Activated naive CD8-positive, alpha-beta T cell treated with anti-CD3 and anti-CD28 coated beads, Interleukin-2, amount 50 U/mL, for 16 hours (primary cell): ENCODE results near the gene LCE7A.

Experiments used
- DNase-seq: peaks from one replicate; pipeline ENCODE4 v3.0.0-alpha.2; 2020; ENCODE audit warnings: low read depth, low spot score

The LCE7A gene

GRCh38 chr1:152859696-152860095 is at the start of gene LCE7A:
TSS of gene LCE7A (plus strand) at chr1:152859996. CDS start at chr1:152860698, 702 bp downstream.
- DNase-seq: no peak

- no peak for DNase-seq
Observed at GRCh38 chr1:152811050-152811449, 48.7 kb upstream of the LCE7A start.

- DNase-seq: no peak
Observed at GRCh38 chr1:152811671-152812070, 48.1 kb upstream of the LCE7A start, which contains the start of gene LCE1B. TSS of gene LCE1B (plus strand) at chr1:152811971. CDS start at chr1:152812447, 476 bp downstream.

GRCh38 chr1:152817309-152817708 is 42.5 kb upstream of the LCE7A start:
- no peak for DNase-seq

GRCh38 chr1:152823294-152823693 is 36.5 kb upstream of the LCE7A start:
- DNase-seq: no peak

GRCh38 chr1:152824964-152825363 is 34.8 kb upstream of the LCE7A start:
- DNase-seq: no peak

GRCh38 chr1:152827173-152827572 is 32.6 kb upstream of the LCE7A start, which contains the start of gene LCE1A:
TSS of gene LCE1A (plus strand) at chr1:152827473. CDS start at chr1:152827473, 0 bp downstream.
- no peak for DNase-seq

- no peak for DNase-seq
Observed at GRCh38 chr1:152836870-152837269, 22.9 kb upstream of the LCE7A start.

- no peak for DNase-seq
Observed at GRCh38 chr1:152842556-152842955, 17.2 kb upstream of the LCE7A start, which contains the start of gene LCE6A. TSS of gene LCE6A (plus strand) at chr1:152842856. CDS start at chr1:152843521, 665 bp downstream.

- no peak for DNase-seq
Observed at GRCh38 chr1:152855661-152856060, 4.1 kb upstream of the LCE7A start.

GRCh38 chr1:152858062-152858461 is 1.7 kb upstream of the LCE7A start:
- no peak for DNase-seq

GRCh38 chr1:152860129-152860528 is 333 bp downstream of the LCE7A start:
- no peak for DNase-seq

- DNase-seq: no peak
Observed at GRCh38 chr1:152861374-152861773, 1.6 kb downstream of the LCE7A start.

- no peak for DNase-seq
Observed at GRCh38 chr1:152864443-152864842, 4.6 kb downstream of the LCE7A start.

GRCh38 chr1:152866321-152866720 is 6.5 kb downstream of the LCE7A start:
- no peak for DNase-seq

- DNase-seq: peak; percentile 18
Observed at GRCh38 chr1:152869808-152870419, 10.1 kb downstream of the LCE7A start.

- no peak for DNase-seq
Observed at GRCh38 chr1:152870831-152871730, 11.3 kb downstream of the LCE7A start.

GRCh38 chr1:152871731-152872126 is 11.9 kb downstream of the LCE7A start:
- DNase-seq: no peak

GRCh38 chr1:152873495-152873894 is 13.7 kb downstream of the LCE7A start:
- no peak for DNase-seq

GRCh38 chr1:152876827-152877226 is 17.0 kb downstream of the LCE7A start:
- DNase-seq: no peak

- DNase-seq: no peak
Observed at GRCh38 chr1:152878042-152878441, 18.2 kb downstream of the LCE7A start, which contains the start of gene SMCP. TSS of gene SMCP (plus strand) at chr1:152878322. CDS start at chr1:152884423, 6,101 bp downstream.

- no peak for DNase-seq
Observed at GRCh38 chr1:152879559-152880198, 19.9 kb downstream of the LCE7A start.
